ENCODE measurements around the gene H1-8.

Gene H1-8

DNA sequence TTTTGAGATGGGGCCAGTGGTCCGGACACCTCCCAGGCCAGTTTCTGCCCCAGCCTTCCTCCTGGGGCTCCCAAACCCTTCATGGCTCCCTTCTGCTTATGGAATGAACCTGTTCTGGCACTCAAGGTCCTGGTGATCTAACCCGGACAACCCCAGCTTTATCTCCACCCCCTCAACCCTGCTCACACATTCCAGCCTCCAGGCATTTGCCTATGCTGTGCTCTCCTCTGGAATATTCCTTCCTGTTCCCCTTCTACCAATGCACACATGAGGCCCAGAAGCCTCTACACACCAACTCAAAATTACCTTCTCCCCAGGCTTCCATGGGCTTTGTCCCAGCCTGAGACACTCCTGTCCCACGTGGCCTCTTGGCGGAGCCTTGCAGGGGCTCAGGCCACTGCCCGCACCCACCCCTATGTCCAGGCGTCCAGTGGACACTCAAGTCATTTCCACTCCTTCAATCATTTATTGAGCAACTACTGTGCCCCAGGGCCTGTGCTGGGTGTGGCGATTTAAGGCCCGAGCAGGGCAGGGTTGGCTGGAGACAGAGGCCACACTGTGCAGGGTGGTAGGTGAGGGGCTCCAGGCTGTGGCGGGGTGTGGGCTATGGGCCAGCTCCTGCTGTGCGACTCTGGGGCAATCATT is 44.7 kb downstream of the H1-8 start:
- Histone ChIP-seq H3K36me3 (ENCODE audit: insufficient read depth, low read length) (peaks cover 21% of the 10 kb centered on the region), H3K9ac (ENCODE audit: low read depth, low read length) (no peak overlapping the region), H3K4me1 (ENCODE audit: insufficient read depth, low read length) (peaks cover 19% of the 10 kb centered on the region), H3K9me3 (ENCODE audit: control insufficient read depth, insufficient read depth, low read length) (no peaks in the 10 kb centered on the region)

- H3K4me1 ChIP-seq (ENCODE audit: insufficient read depth, low read length), result peaks cover 38% of the 10 kb centered on the region
- H3K36me3 ChIP-seq (ENCODE audit: insufficient read depth, low read length), result peaks cover 10% of the 10 kb centered on the region
- no peaks in the 10 kb centered on the region for H3K9me3 ChIP-seq (ENCODE audit: control insufficient read depth, insufficient read depth, low read length)
- no peak overlapping the region for H3K9ac ChIP-seq (ENCODE audit: low read depth, low read length)
Observed at GRCh38 chr3:129590215-129590614, 47.2 kb downstream of the H1-8 start.

DNA sequence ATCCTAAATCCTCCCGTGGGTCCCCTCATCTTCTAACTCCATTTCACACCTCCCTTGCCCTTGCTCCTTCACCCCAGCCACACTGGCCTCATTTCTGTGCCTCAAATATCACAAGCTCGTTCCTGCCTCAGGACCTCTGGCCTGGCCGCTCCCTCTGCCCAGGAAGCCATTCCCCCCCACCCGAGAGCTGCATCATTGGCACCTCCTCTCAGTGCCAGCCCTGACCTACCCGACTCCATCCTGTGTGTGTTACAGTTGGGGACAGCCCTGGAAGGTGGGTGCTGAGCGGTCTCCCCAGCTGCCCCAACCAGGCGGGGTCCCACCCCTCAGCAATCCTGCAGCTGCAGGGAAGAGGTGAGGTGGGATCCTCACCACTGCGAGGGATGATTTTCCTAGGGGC is 49.0 kb downstream of the H1-8 start:
- Histone ChIP-seq H3K9me3 (ENCODE audit: control insufficient read depth, insufficient read depth, low read length) (no peaks in the 10 kb centered on the region), H3K4me1 (ENCODE audit: insufficient read depth, low read length) (peaks cover 49% of the 10 kb centered on the region), H3K36me3 (ENCODE audit: insufficient read depth, low read length) (peaks cover 3% of the 10 kb centered on the region; the same call in 1 of the 2 replicates), H3K9ac (ENCODE audit: low read depth, low read length) (peak overlapping the region; percentile 24)

DNA sequence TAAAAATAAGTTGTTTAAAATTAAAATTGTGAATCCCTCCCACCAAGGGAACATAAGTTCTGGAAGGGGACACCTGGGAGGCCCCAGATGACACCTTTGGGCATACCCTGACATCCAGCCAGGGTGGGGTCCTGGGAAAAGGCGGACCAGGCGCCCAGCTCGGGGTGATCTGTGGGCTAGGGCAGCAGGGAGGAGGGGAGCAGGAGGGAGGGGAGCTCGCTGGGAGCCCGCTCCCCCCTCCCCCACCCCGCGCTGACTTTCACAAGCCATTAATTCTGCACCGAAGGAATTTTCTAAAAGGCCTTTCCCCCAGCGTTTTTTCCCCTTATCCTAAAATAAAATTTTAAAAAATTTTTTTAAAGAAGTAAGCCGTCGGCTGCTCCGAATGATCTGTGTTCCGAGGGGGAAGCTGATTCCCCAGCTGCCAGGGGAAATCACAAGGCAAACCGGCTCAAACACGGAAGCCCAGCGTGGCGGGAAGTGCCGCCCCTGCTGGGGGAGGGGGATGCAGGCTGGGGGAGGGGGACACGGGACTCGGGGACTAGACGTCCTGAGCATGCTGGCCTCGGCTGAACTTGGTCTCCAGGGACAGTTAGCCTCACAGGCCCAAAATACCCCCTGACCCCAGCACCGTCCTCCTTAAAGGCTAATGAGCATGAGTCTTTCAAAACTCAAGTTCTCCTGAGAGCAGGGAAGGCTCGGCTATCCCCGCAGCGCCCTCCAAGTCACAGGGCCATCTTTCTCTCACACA is 49.6 kb downstream of the H1-8 start:
- Histone ChIP-seq H3K9me3 (ENCODE audit: control insufficient read depth, insufficient read depth, low read length) (no peaks in the 10 kb centered on the region), H3K36me3 (ENCODE audit: insufficient read depth, low read length) (peaks cover 3% of the 10 kb centered on the region; the same call in 1 of the 2 replicates), H3K4me1 (ENCODE audit: insufficient read depth, low read length) (peaks cover 55% of the 10 kb centered on the region), H3K9ac (ENCODE audit: low read depth, low read length) (peak overlapping the region; percentile 32)

DNA sequence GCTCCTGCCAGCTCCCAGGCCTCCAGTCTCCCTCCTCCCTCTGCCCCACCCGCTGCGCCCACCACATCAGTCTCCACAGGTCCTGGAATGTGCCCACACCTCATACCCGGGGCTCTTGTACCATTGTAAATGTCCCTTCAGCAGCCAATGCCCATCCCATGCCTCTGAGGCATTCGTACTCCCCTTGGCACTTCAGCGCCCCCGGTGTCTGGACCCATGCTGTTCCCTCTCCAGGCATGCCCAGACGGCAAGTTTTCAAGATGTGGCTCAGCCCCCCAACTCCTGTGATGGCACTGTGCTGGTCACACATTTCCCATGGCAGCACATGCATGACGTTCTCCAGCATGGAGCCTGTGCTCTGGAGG is 50.2 kb downstream of the H1-8 start:
- Histone ChIP-seq H3K4me1 (ENCODE audit: insufficient read depth, low read length) (peaks cover 62% of the 10 kb centered on the region), H3K9me3 (ENCODE audit: control insufficient read depth, insufficient read depth, low read length) (no peaks in the 10 kb centered on the region), H3K9ac (ENCODE audit: low read depth, low read length) (peak overlapping the region; percentile 32), H3K36me3 (ENCODE audit: insufficient read depth, low read length) (peaks cover 3% of the 10 kb centered on the region; the same call in 1 of the 2 replicates)

DNA sequence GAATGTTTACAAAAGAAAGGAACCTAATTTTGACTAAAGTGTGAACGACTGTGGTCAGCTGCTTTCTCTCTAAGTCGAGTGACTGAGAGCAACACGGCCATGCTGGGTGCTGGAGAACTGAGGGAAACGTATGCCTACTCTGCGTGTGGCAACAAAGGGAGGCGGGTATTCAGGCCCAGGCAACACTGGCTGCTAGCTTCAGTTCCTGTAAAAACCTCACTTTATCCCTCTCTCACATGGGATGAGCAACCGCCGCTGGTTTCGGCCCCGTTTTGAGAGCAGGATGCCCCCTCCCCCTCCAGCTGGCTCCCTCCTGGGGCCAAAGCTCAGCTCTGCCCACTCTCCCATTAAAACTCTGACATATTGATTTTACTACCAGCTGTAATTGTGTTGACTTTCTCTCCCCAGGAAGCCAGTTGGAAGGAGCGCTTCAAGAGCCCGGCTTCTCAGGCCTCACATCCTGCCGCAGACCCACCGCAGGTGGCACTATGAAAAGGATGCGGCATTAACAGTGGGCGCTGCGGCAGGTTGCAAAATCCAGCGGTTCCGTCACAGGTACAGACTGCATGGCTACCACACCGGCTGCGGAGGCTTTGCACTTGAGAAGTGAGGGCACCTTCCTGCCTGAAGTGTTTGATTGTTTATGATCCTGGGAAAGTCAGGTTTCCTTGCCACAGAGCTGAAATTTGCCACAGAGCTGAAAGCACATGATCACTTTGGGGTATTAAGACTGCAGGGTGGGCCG is 50.8 kb downstream of the H1-8 start:
- H3K4me1 ChIP-seq (ENCODE audit: insufficient read depth, low read length), result peaks cover 66% of the 10 kb centered on the region
- H3K36me3 ChIP-seq (ENCODE audit: insufficient read depth, low read length), result peaks cover 3% of the 10 kb centered on the region; the same call in 1 of the 2 replicates
- no peak overlapping the region; the same call in 1 of the 2 replicates for H3K9ac ChIP-seq (ENCODE audit: low read depth, low read length)
- H3K9me3 ChIP-seq (ENCODE audit: control insufficient read depth, insufficient read depth, low read length), result no peaks in the 10 kb centered on the region

DNA sequence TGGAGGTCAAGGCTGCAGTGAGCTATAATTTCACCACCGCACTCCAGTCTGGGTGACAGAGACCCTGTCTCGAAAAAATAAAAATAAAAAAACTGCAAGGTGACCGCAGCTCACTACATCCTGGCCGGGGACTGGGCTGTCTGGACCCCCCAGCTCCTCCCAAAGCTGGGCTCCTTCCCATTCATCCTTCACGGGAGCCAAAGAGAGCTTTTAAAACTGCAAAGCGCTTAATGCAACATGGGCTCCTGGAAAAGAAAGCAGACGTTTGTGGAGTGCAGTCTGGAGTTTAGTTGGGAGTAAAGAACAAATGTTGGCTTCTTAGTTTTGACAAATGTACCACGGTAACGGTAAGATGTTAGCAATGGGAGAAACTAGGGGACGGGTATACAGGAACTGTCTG is 51.4 kb downstream of the H1-8 start:
- Histone ChIP-seq H3K9ac (ENCODE audit: low read depth, low read length) (no peak overlapping the region), H3K4me1 (ENCODE audit: insufficient read depth, low read length) (peaks cover 72% of the 10 kb centered on the region), H3K36me3 (ENCODE audit: insufficient read depth, low read length) (peaks cover 3% of the 10 kb centered on the region; the same call in 1 of the 2 replicates), H3K9me3 (ENCODE audit: control insufficient read depth, insufficient read depth, low read length) (no peaks in the 10 kb centered on the region)

DNA sequence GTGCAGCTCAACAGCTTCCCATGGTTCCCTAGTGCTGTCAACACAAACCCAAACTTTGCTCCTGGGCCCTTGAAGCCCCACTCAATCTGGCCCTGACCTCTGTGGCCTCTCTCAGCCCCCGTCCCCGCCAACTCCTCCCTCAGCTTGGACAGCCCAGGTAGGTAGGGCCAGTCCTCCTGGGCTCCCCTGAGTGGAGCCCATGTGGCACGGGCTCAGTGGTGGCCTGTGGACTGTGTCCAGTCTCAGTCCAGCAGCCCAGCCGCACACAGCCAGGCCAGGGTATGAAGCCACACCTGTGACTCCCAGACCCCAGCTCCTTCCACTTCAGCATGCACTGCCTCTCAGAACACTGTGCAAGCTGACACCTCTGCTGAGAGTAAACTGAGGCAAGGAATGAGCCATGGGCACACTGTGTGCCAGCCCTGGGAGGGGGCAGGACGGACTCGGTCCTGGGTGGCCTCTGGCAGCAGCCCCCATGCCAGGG is 52.0 kb downstream of the H1-8 start:
- Histone ChIP-seq H3K9ac (ENCODE audit: low read depth, low read length) (no peak overlapping the region), H3K9me3 (ENCODE audit: control insufficient read depth, insufficient read depth, low read length) (no peaks in the 10 kb centered on the region), H3K4me1 (ENCODE audit: insufficient read depth, low read length) (peaks cover 73% of the 10 kb centered on the region), H3K36me3 (ENCODE audit: insufficient read depth, low read length) (peaks cover 3% of the 10 kb centered on the region; the same call in 1 of the 2 replicates)

GRCh38 chr3:129595544-129596193 is 52.7 kb downstream of the H1-8 start:
- Histone ChIP-seq H3K36me3 (ENCODE audit: insufficient read depth, low read length) (peaks cover 3% of the 10 kb centered on the region; the same call in 1 of the 2 replicates), H3K4me1 (ENCODE audit: insufficient read depth, low read length) (peaks cover 73% of the 10 kb centered on the region), H3K9me3 (ENCODE audit: control insufficient read depth, insufficient read depth, low read length) (no peaks in the 10 kb centered on the region), H3K9ac (ENCODE audit: low read depth, low read length) (no peak overlapping the region)

GRCh38 chr3:129596194-129597086 is 53.5 kb downstream of the H1-8 start:
- Histone ChIP-seq H3K4me1 (ENCODE audit: insufficient read depth, low read length) (peaks cover 77% of the 10 kb centered on the region), H3K9ac (ENCODE audit: low read depth, low read length) (peak overlapping the region; percentile 17; the same call in 1 of the 2 replicates), H3K36me3 (ENCODE audit: insufficient read depth, low read length) (no peaks in the 10 kb centered on the region; the same call in 1 of the 2 replicates)

GRCh38 chr3:129597087-129597999 is 54.4 kb downstream of the H1-8 start:
- Histone ChIP-seq H3K9ac (ENCODE audit: low read depth, low read length) (no peak overlapping the region), H3K36me3 (ENCODE audit: insufficient read depth, low read length) (no peaks in the 10 kb centered on the region; the same call in 1 of the 2 replicates), H3K4me1 (ENCODE audit: insufficient read depth, low read length) (peaks cover 77% of the 10 kb centered on the region), H3K9me3 (ENCODE audit: control insufficient read depth, insufficient read depth, low read length) (no peaks in the 10 kb centered on the region)

More at GRCh38 chr3:129596194-129597086, 53.5 kb downstream of the H1-8 start:
- no peaks in the 10 kb centered on the region for H3K9me3 ChIP-seq (ENCODE audit: control insufficient read depth, insufficient read depth, low read length)

GRCh38 chr3:129598000-129598381 is 55.0 kb downstream of the H1-8 start:
- peaks cover 80% of the 10 kb centered on the region for H3K4me1 ChIP-seq (ENCODE audit: insufficient read depth, low read length)
- no peak overlapping the region for H3K9ac ChIP-seq (ENCODE audit: low read depth, low read length)
- no peaks in the 10 kb centered on the region; the same call in 1 of the 2 replicates for H3K36me3 ChIP-seq (ENCODE audit: insufficient read depth, low read length)
- H3K9me3 ChIP-seq (ENCODE audit: control insufficient read depth, insufficient read depth, low read length), result no peaks in the 10 kb centered on the region

Data from ES-I3 (cell line).